ENCODE data around the gene DSC3. TPM values are rescaled to one million over a fixed set of nuclear protein-coding genes. Genes with fewer than 3 reads are reported as not detected.

Gene DSC3
- total RNA-seq, 1 donor from 2014 or later = 0.87 TPM

DNA sequence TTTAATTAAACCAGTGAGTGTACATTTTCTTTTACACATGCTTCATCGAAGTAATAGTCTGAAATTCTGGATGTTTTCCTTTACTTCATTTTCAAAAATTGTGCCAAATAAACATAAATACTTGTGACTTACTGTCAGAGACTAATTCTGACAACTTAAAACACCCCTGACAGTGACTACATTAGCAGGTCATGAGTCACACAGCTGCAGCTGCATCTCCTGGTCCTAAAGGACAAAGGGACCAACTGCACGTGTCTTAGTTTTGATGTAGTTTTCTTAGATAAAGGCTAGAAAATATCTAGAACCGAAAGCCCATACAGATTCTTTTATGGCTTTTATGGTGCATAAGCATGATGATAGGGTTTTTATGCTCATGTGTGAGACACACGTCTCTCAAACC lies 29.6 kb upstream of the DSC3 start:
- Mint-ChIP-seq H3K4me3 (ENCODE audit: unreplicated experiment) (no peak overlapping the region), H3K27ac (ENCODE audit: unreplicated experiment) (no peak overlapping the region), H3K27me3 (ENCODE audit: unreplicated experiment) (no peaks in the 10 kb centered on the region), H3K36me3 (ENCODE audit: low read depth, unreplicated experiment) (peaks cover 42% of the 10 kb centered on the region), H3K9me3 (ENCODE audit: unreplicated experiment) (no peaks in the 10 kb centered on the region), H3K4me1 (ENCODE audit: unreplicated experiment) (peaks cover under 1% of the 10 kb centered on the region)
- DNase-seq (ENCODE audit: low spot score) = no peak
- TF ChIP-seq, protein P1, sequence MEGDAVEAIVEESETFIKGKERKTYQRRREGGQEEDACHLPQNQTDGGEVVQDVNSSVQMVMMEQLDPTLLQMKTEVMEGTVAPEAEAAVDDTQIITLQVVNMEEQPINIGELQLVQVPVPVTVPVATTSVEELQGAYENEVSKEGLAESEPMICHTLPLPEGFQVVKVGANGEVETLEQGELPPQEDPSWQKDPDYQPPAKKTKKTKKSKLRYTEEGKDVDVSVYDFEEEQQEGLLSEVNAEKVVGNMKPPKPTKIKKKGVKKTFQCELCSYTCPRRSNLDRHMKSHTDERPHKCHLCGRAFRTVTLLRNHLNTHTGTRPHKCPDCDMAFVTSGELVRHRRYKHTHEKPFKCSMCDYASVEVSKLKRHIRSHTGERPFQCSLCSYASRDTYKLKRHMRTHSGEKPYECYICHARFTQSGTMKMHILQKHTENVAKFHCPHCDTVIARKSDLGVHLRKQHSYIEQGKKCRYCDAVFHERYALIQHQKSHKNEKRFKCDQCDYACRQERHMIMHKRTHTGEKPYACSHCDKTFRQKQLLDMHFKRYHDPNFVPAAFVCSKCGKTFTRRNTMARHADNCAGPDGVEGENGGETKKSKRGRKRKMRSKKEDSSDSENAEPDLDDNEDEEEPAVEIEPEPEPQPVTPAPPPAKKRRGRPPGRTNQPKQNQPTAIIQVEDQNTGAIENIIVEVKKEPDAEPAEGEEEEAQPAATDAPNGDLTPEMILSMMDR (IDR thresholded peaks at IDR 0.05; ENCODE audit: unreplicated experiment) = no peak

DNA sequence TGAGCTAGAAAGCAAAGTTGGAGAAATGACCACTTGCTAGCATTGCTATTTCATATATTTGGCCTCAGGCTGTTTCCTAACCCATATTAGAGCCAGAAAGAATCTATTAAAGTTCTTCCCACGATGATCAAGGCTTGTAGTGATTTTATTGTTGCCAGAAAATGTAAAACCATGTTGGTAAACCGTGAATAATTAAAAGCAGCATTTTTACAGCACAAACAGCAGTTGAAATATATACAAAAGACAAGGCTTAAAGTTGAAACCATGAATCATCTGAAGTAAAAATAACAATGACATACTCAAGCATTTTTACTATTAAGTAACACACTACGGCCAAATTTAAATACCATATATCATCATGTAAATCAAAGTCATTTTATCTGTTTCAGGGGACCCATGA lies 27.7 kb upstream of the DSC3 start:
- Mint-ChIP-seq H3K36me3 (ENCODE audit: low read depth, unreplicated experiment) (peaks cover 28% of the 10 kb centered on the region), H3K9me3 (ENCODE audit: unreplicated experiment) (no peaks in the 10 kb centered on the region), H3K4me3 (ENCODE audit: unreplicated experiment) (no peak overlapping the region), H3K4me1 (ENCODE audit: unreplicated experiment) (no peaks in the 10 kb centered on the region), H3K27me3 (ENCODE audit: unreplicated experiment) (no peaks in the 10 kb centered on the region), H3K27ac (ENCODE audit: unreplicated experiment) (no peak overlapping the region)
- no peak for DNase-seq (ENCODE audit: low spot score)
- TF ChIP-seq, protein P1 (IDR thresholded peaks at IDR 0.05; ENCODE audit: unreplicated experiment) = no peak

DNA sequence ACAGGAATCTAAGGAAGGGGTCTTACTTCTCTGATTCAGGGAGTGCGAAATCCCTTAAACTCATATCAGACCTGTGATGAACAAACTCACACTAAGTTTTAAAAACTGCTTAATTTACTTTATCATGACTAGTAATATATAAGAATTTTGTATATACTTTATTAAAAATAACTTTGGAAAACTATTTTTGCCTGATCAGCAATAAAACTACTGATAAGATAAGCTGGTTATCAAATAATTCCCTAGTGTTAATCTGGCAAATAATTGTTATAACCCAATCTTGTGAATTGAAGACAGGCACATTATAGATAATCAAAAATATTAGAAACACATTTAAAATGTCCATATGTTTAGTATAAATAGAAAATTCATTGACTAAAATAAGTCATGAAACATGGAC lies 23.7 kb upstream of the DSC3 start:
- Mint-ChIP-seq H3K27me3 (ENCODE audit: unreplicated experiment) (no peaks in the 10 kb centered on the region), H3K9me3 (ENCODE audit: unreplicated experiment) (no peaks in the 10 kb centered on the region), H3K36me3 (ENCODE audit: low read depth, unreplicated experiment) (peaks cover 17% of the 10 kb centered on the region), H3K27ac (ENCODE audit: unreplicated experiment) (no peak overlapping the region), H3K4me1 (ENCODE audit: unreplicated experiment) (no peaks in the 10 kb centered on the region), H3K4me3 (ENCODE audit: unreplicated experiment) (no peak overlapping the region)
- TF ChIP-seq, protein P1 (IDR thresholded peaks at IDR 0.05; ENCODE audit: unreplicated experiment) = no peak
- no peak for DNase-seq (ENCODE audit: low spot score)

- DNase-seq (ENCODE audit: low spot score) = no peak
- no peaks in the 10 kb centered on the region for H3K4me1 Mint-ChIP-seq (ENCODE audit: unreplicated experiment)
- TF ChIP-seq, protein P1 (IDR thresholded peaks at IDR 0.05; ENCODE audit: unreplicated experiment) = no peak
- no peak overlapping the region for H3K4me3 Mint-ChIP-seq (ENCODE audit: unreplicated experiment)
- H3K27me3 Mint-ChIP-seq (ENCODE audit: unreplicated experiment) = no peaks in the 10 kb centered on the region
- no peaks in the 10 kb centered on the region for H3K9me3 Mint-ChIP-seq (ENCODE audit: unreplicated experiment)
- no peak overlapping the region for H3K27ac Mint-ChIP-seq (ENCODE audit: unreplicated experiment)
- H3K36me3 Mint-ChIP-seq (ENCODE audit: low read depth, unreplicated experiment) = peaks cover 14% of the 10 kb centered on the region
Observed at GRCh38 chr18:31065036-31065773, 22.7 kb upstream of the DSC3 start.

DNA sequence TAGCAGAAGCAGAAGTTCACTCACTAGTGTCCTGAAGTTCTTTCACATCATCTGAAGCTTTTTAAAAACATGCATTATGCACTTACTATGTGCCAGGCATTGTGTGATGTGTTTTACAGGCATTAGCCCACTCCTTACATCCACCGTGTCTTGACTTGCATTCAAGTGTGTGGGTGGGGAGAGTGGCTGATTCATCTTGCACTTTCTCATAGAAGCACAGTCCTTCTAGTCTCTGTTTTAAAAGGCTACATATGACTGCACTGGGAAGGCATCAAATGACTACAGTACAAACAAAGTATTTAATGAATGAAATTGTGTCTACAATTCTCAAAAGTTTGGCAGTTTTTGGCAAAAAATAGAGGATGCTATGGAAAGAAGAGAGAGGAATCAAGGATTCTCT lies 21.6 kb upstream of the DSC3 start:
- DNase-seq (ENCODE audit: low spot score) = no peak
- Mint-ChIP-seq H3K27ac (ENCODE audit: unreplicated experiment) (no peak overlapping the region), H3K9me3 (ENCODE audit: unreplicated experiment) (no peaks in the 10 kb centered on the region), H3K27me3 (ENCODE audit: unreplicated experiment) (no peaks in the 10 kb centered on the region), H3K36me3 (ENCODE audit: low read depth, unreplicated experiment) (peaks cover 11% of the 10 kb centered on the region), H3K4me3 (ENCODE audit: unreplicated experiment) (peak overlapping the region; percentile 4), H3K4me1 (ENCODE audit: unreplicated experiment) (no peaks in the 10 kb centered on the region)
- TF ChIP-seq, protein P1 (IDR thresholded peaks at IDR 0.05; ENCODE audit: unreplicated experiment) = no peak
